KOPT-K1 (cell line): ENCODE data around the gene RTCA.
"Not testable (repeated sequence)": the region's sequence is repeated elsewhere in the genome, so short reads cannot be mapped to it uniquely, and the experiment has no call there.

Source experiments
- H3K27ac ChIP-seq: fragments of 200-600 bp; sonication (generic); 2 replicates; pipeline ENCODE4 v1.5.1; 2016; ENCODE audit warnings: antibody characterized with exemption, mild to moderate bottlenecking, low read depth, low read length; ENCODE audit not compliant: poor library complexity, severe bottlenecking
- H3K36me3 ChIP-seq: fragments of 200-600 bp; sonication (generic); 2 replicates; pipeline ENCODE4 v1.5.1; 2017; ENCODE audit warnings: antibody characterized with exemption, mild to moderate bottlenecking, low read length, moderate library complexity; ENCODE audit not compliant: insufficient read depth
- H3K9me3 ChIP-seq: fragments of 200-600 bp; sonication (generic); 2 replicates; pipeline ENCODE4 v1.5.1; 2017; ENCODE audit warnings: antibody characterized with exemption, low read length, mild to moderate bottlenecking; ENCODE audit not compliant: insufficient read depth, poor library complexity, severe bottlenecking

Gene RTCA

DNA sequence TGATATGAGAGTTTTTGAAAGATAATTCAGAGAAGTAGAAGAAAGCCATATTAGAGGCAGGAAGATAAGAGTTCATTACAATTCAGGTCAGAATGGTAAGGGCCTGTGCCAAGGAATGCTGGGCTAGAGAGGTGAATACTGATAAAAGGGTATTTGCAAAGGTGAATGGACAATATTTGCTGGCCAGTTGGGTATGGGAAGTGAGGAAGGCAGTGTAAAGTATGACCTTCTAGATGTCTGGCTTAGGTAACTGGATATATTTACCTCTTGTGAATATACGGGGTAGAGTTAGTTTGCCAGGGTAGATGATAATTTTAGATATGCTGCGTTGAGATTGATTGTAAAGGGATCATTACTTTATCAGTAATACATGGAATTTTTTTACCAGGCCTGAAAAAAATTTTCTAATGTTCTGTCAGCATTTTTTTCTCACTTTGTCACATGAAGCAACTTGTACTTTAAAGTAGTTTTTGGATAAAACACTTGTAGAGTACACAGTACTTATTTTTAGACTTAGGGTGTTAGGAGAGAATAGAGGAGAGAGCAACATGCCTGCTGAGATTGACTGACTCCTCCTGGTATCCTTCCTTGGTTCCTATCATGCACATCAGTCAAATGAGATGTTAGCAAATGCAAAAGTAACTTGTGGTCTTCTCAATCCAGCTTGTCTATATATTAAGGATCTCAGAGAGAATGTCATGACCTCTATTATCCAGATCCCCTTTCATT is 14.1 kb downstream of the RTCA start:
- H3K9me3 ChIP-seq = no peaks in the 10 kb centered on the region
- peaks cover 99% of the 10 kb centered on the region for H3K36me3 ChIP-seq
- H3K27ac ChIP-seq = no peak overlapping the region

DNA sequence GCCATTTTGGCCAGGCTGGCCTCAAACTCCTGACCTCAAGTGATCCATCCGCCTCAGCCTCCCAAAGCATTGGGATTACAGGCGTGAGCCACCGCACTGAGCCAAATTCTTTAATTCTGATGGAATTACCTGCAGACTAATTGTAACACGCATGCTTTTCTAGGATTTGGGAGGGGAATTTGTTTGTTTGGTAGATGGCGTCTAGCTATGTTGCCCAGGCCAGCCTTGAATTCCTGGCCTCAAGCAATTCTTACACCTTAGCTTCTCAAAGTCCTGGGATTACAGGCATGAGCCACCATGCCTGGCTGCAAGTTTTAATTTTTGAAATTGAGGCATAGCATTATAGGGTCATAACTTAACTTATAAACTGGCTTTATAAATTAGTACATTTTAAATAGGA is 18.6 kb downstream of the RTCA start:
- Histone ChIP-seq H3K9me3 (no peaks in the 10 kb centered on the region), H3K36me3 (peaks cover 98% of the 10 kb centered on the region), H3K27ac (no peak overlapping the region)

DNA sequence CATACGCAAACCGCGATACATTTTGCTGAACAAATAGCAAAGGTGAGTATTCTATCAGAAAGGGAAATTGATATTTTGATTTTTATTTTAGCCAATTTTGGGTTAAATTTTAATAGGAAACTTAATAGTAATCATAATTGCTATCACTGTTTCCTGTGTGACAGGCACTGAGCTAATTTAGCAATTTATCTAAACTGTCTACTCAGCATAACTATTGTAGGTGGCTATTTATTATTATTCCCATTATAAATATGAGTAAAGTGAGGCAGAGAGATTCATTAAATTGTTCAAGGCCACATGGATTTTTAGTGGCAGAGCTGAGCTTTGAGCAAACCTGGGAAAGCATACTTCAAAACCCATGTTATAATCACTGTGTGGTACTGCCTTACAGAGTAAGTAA is 21.1 kb downstream of the RTCA start:
- Histone ChIP-seq H3K9me3 (no peaks in the 10 kb centered on the region), H3K36me3 (peaks cover 98% of the 10 kb centered on the region), H3K27ac (no peak overlapping the region)

DNA sequence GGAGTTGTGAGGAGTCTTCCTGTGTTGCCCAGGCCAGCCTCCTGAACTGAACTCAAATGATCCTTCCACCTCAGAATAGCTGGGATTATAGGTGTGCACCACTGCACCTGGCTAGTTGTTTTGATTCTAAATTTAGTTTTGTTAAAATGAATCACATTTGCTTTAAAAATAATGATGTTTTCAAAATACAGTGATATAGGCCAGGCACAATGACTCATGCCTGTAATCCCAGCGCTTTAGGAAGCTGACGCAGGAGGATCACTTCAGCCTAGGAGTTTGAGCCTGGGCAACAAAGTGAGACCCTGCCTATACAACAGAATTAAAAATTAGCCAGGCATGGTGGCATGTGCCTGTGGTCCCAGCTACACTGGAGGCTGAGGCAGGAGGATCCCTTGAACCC is 24.3 kb downstream of the RTCA start:
- H3K9me3 ChIP-seq = no peaks in the 10 kb centered on the region
- H3K36me3 ChIP-seq = peaks cover 86% of the 10 kb centered on the region
- H3K27ac ChIP-seq = no peak overlapping the region

DNA sequence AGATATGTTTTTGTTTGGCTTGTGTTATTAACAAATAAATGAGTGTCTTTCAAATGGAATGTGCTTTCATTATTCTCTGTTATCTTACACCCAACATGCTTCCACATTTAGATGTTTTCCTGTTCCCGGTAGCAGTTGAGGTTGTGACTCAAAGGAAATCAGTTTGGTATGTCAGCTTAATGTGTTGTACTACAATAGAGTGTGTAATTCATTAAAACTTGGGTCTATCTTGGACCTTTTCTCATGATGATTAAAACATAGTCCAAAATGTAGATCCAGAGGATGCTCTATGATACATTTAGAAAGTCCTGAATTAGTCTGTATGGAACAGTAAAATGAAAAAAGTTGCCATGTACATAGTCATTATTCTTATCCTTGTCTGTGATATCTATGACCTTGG is 26.7 kb downstream of the RTCA start:
- Histone ChIP-seq H3K9me3 (no peaks in the 10 kb centered on the region), H3K36me3 (peaks cover 63% of the 10 kb centered on the region), H3K27ac (no peak overlapping the region)

DNA sequence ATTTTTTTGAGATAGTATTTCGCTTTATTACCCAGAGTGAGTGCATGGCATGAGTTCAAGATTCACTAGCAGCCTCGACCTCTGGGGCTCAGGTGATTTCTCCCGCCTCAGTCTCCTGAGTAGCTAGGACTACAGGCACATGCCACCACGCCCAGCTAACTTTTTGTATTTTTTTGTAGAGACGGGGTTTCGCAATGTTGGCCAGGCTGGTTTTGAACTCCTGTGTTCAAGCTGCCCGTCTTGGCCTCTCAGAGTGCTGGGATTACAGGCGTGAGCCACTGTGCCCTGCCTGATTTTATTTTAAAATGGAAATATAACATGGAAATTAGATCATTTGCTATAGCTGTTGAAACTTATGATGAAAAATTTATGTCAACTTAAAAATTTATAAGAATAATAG is 30.1 kb downstream of the RTCA start:
- Histone ChIP-seq H3K9me3 (no peaks in the 10 kb centered on the region), H3K36me3 (peaks cover 28% of the 10 kb centered on the region), H3K27ac (no peak overlapping the region)

DNA sequence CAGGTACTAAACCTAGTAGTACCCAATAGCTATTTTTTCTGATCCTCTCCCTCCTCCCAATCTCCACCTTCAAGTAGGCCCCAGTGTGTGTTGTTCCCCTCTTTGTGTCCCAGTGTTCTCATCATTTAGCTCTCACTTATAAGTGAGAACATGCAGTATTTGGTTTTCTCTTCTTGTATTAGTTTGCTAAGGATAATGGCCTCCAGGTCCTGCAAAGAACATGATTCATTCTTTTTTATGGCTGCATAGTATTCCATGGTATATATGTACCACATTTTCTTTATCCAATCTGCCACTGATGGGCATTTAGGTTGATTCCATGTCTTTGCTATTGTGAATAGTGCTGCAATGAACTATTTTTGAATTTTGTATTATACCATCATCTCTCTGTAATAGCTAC is 31.0 kb downstream of the RTCA start:
- H3K36me3 ChIP-seq = peaks cover 20% of the 10 kb centered on the region
- H3K9me3 ChIP-seq, H3K27ac ChIP-seq: not testable (repeated sequence)

DNA sequence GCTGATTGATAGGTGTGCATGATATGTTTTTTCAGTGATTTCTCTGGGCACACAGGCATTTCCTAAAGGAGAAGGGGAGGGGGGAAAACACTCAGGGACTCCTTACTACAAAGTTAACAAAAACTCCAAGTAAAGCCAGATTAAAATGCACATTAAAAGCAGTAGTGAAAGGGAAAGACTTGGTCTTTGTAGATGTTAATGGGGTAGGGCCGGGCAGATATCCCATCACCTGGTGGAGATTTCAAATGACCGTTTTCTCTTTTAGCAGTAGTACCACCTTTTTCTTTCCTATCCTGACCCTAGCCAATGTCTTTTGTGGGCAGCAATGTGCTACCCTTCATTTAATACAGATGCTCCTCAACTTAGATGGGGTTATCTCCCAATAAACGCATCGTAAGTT is 32.5 kb downstream of the RTCA start:
- H3K27ac ChIP-seq = no peak overlapping the region
- H3K9me3 ChIP-seq = no peaks in the 10 kb centered on the region
- 0 out of 2 replicates have a peak, but pooled peaks cover 6% of the 10 kb centered on the region for H3K36me3 ChIP-seq

DNA sequence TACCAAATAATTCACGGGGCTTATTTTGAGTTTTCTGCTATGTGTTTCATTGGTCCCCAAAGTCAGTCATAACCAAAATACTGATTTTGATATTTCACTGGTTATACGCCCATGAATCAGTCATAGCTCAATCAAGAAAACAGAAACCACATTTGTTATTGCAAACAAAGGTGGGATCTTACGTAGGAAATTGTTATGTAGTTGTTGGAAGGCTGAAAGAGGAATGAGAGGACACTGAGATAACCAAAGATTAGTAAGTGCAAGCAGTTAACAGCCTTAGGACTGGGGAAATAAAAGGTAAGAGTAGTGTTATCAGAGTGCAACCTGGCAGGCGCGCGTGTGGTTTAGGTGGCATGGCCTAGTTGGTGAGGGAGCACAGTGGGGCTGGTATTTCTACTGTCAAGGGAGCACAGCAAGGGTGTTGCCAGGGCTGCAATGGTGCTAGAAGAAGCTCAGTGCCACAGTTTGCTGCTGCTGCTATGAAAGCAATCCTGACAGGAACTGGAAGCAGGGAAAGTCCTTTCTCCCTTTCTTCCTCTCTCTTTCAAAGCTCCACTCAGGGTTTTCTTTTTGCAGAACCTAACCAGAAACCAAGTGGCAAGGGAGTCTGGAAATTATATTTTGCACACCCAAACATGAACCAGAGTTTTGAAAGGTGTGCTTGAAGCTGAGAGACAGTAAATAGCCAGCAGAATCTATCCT is 33.7 kb downstream of the RTCA start:
- Histone ChIP-seq H3K36me3 (no peaks in the 10 kb centered on the region), H3K27ac (no peak overlapping the region), H3K9me3 (no peaks in the 10 kb centered on the region)

DNA sequence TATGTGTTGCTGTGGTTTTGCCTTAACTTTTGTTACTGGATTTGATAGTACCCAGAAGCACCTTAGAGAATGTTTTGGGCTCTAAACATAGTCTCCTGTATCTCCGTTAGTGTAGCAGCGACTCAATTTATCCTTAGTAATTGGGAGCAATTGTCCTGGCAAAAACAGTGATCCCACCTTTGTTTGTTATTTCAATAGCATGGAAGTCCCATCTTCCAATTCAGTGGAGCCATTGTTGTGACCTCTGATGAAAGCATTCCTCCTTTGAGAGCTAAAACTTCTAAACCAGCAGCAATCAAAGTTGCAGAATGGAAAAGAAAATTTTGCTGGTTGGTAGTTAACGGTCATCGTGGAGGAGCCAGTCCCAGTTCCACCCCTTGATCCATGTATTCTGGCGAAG is 34.7 kb downstream of the RTCA start:
- H3K27ac ChIP-seq = no peak overlapping the region
- no peaks in the 10 kb centered on the region for H3K9me3 ChIP-seq
- H3K36me3 ChIP-seq = no peaks in the 10 kb centered on the region

DNA sequence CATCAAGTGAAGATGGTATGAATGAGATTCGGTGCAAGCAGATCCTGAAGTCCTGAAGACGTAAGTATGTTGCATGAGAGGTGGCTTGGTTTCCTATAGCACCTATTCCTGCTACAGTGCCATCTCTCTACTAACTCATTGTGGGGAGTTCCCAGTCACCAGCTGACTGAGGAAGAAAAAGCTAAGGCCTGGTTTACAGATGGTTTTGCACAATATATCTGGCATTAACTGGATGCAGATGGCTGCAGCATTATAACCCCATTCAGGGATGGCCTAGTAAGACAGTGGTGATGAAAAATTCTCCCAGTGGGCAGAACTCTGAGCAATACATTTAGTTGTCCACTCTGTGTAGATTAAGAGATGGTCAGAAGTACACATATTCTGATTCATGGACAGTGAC is 36.7 kb downstream of the RTCA start:
- Histone ChIP-seq H3K9me3 (no peaks in the 10 kb centered on the region), H3K36me3 (no peaks in the 10 kb centered on the region), H3K27ac (no peak overlapping the region)

DNA sequence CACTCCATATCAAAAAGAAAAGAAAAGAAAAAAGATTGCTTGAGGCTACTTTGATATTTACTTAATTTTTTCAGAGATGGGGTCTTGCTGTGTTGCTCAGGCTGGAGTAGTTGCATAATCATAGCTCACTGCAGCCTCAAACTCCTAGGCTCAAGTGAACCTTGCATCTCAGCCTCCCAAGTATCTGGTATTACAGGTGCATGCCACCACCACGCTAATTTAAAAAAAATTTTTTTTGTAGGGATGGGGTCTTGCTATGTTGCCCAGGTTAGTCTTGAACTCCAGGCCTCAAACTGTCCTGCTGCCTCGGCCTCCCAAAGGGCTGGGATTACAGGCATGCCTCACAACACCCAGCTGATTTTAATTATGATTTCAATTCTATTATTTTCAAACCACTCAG is 38.2 kb downstream of the RTCA start:
- Histone ChIP-seq H3K27ac (no peak overlapping the region), H3K36me3 (no peaks in the 10 kb centered on the region), H3K9me3 (peaks cover under 1% of the 10 kb centered on the region)

DNA sequence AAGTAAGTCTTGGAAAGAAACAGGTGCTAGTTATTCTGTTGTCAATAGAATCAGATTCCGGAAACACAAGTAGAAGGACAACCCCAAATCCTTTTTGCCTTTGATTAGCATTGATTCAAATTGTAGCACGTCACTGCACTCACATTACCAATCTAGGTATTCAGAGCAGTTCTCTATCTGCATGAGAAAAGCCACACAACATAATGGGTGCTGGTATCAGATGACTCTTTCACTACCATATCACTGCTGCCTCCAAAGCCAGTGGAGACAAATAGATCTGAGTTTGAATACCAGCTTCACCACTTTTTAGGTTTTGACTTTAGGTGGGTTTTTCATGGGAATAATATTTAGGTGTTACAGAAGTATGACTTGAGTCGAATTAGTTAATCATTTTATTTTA is 38.9 kb downstream of the RTCA start:
- peaks cover 7% of the 10 kb centered on the region for H3K9me3 ChIP-seq
- H3K36me3 ChIP-seq = no peaks in the 10 kb centered on the region
- H3K27ac ChIP-seq = no peak overlapping the region

DNA sequence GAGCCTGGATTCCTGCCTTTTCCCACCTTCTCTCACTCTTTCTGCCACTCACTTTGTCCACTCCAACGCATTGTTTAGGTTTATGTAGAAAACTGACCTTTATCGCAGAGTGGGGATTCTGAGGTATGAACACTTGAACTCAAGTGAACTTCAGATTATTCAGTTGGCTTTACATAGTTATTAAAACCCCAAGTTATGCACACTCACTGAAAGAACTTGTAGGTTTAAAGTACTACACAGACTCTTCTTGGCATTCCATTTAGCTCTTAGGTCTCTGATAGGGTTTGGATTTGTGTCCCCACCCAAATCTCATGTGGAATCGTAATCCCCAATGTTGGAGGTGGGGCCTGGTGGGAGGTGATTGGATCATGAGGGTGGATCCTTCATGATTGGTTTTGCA is 39.9 kb downstream of the RTCA start:
- peaks cover 8% of the 10 kb centered on the region for H3K9me3 ChIP-seq
- H3K27ac ChIP-seq = no peak overlapping the region
- H3K36me3 ChIP-seq = no peaks in the 10 kb centered on the region

DNA sequence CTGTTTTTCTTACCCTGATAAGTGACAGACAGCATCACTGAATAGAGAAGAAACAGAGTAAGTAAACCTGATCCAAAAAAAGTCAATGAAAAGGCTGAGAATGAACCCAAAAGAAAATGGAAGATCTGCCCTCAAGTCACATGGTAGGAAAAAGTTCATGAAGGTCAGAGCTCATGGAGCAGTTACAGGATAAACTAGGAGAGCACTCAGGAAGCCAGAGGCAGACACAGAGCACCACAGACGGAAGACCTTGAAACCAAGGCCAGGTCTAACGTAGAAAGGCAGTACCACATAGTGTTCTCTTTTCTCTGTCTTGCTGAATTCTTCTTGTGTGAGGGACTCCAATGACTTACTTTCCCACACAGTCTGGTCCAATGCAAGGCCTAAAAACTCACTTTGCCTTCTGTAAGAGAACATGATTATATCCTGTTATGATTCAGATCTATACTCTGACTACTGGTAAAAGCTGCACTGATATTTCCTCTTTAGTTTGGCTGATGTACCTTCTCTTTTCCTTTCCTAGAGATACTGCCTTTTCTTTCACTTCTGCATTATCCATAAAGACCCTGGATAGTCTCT is 40.8 kb downstream of the RTCA start:
- no peaks in the 10 kb centered on the region for H3K36me3 ChIP-seq
- H3K27ac ChIP-seq = no peak overlapping the region

DNA sequence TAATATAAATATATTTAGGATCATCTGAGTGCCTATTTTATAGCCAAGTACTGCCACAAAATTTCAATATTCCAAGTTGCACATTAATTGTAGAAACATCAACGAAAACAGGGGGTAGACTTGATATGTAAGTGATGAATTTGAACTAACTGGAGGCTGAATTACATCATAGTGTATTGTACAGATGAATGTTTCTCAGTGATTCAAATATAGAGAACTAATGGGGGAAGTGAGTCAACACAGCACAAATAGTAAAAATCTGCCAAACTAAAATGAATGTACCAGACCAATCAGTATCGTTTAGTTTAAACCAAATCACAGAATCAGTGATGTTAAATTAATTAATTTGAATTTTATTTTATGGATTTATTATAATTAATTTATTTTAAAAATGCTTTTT is 42.8 kb downstream of the RTCA start:
- no peaks in the 10 kb centered on the region for H3K36me3 ChIP-seq
- H3K9me3 ChIP-seq = peaks cover 8% of the 10 kb centered on the region
- H3K27ac ChIP-seq = no peak overlapping the region

More for the DNA sequence above, 40.8 kb downstream of the RTCA start:
- peaks cover 8% of the 10 kb centered on the region for H3K9me3 ChIP-seq
